DOHH2 (cell line): ENCODE results near the gene HSPH1.

ENCODE experiments used
- H3F3A ChIP-seq: fragments of 200-600 bp; sonication (generic), shearing (Covaris generic); 2 replicates; pipeline ENCODE4 v1.6.0; 2016; ENCODE audit warnings: antibody characterized with exemption, mild to moderate bottlenecking; ENCODE audit not compliant: control insufficient read depth, insufficient read depth
- H3K27ac ChIP-seq: fragments of 200-600 bp; sonication (generic); 2 replicates; pipeline ENCODE4 v1.5.1; 2014; ENCODE audit warnings: low read depth, mild to moderate bottlenecking, low read length, moderate library complexity
- H3K27me3 ChIP-seq: fragments of 200-600 bp; sonication (generic); 2 replicates; pipeline ENCODE4 v1.6.1; 2014; ENCODE audit warnings: mild to moderate bottlenecking, low read length, mixed read lengths; ENCODE audit not compliant: control insufficient read depth
- H3K36me3 ChIP-seq: fragments of 200-600 bp; sonication (generic); 2 replicates; pipeline ENCODE4 v1.6.1; 2014; ENCODE audit warnings: mild to moderate bottlenecking, low read length, moderate library complexity, mixed read lengths; ENCODE audit not compliant: control insufficient read depth
- H3K4me1 ChIP-seq: fragments of 200-600 bp; sonication (generic); 2 replicates; pipeline ENCODE4 v1.6.1; 2014; ENCODE audit warnings: mild to moderate bottlenecking, low read length, mixed read lengths; ENCODE audit not compliant: control insufficient read depth
- H3K4me2 ChIP-seq: fragments of 200-600 bp; sonication (generic); 2 replicates; pipeline ENCODE4 v1.6.0; 2014; ENCODE audit warnings: mild to moderate bottlenecking, low read length, moderate library complexity
- H3K4me3 ChIP-seq: fragments of 200-600 bp; sonication (generic); 2 replicates; pipeline ENCODE4 v1.5.1; 2014; ENCODE audit warnings: mild to moderate bottlenecking, low read length, mixed read lengths
- H3K79me2 ChIP-seq: fragments of 200-600 bp; sonication (generic); 2 replicates; pipeline ENCODE4 v1.6.1; 2014; ENCODE audit warnings: mild to moderate bottlenecking, low read length, mixed read lengths; ENCODE audit not compliant: control insufficient read depth
- H3K9me2 ChIP-seq: fragments of 200-600 bp; sonication (generic); replicated peaks from 2 replicates; pipeline ENCODE4 v1.6.1; 2014; ENCODE audit warnings: mild to moderate bottlenecking, low read length, mixed read lengths; ENCODE audit not compliant: control insufficient read depth
- H3K9me3 ChIP-seq: fragments of 200-600 bp; sonication (generic); 2 replicates; pipeline ENCODE4 v1.6.1; 2014; ENCODE audit warnings: antibody characterized with exemption, low read length, mixed read lengths; ENCODE audit not compliant: control insufficient read depth, insufficient read depth
- H4K20me1 ChIP-seq: fragments of 200-600 bp; sonication (generic); 2 replicates; pipeline ENCODE4 v1.6.0; 2014; ENCODE audit warnings: low read depth, mild to moderate bottlenecking, antibody characterized with exemption, low read length, moderate library complexity; ENCODE audit not compliant: control insufficient read depth, insufficient read depth
- EZH2phosphoT487 ChIP-seq: fragments of 200-600 bp; sonication (generic); IDR thresholded peaks from 2 replicates; pipeline ENCODE4 v1.6.1; 2017; ENCODE audit warnings: borderline replicate concordance, mild to moderate bottlenecking, antibody characterized with exemption, low read length, moderate library complexity, mixed read lengths
- TF ChIP-seq, protein P1 (sequence below): fragments of 200-600 bp; sonication (generic); IDR thresholded peaks from one replicate; pipeline ENCODE4 v1.5.1; 2014; ENCODE audit warnings: antibody characterized with exemption, mild to moderate bottlenecking, low read depth, low read length; ENCODE audit not compliant: poor library complexity, severe bottlenecking

Gene HSPH1

DNA sequence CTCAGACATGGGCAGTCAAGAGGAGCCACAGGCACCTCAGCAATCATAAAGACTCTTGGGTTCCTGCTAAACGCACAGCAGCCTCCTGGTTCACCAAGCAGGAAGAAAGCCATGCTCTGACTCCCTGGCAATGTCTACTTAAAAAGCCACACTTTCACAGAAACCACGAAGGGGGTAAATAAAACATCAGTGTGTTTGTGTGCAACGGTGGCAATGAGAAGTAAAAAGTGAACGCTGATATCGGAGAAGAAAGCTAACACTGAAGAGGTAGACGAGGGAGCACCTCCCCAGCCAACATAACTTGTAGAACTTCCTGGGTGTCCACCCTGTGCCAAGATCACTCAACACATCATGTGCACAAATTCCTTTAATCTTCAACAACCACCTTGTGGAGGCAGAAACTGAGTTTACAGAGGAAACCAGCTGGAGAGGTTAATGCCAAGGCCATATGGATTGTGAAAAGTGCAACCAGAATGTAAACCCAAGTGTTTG lies 30.2 kb downstream of the HSPH1 start:
- H3K4me2 ChIP-seq = no peak overlapping the region
- peaks cover 18% of the 10 kb centered on the region for H3F3A ChIP-seq
- no peak for TF ChIP-seq EZH2phosphoT487
- TF ChIP-seq, protein P1, sequence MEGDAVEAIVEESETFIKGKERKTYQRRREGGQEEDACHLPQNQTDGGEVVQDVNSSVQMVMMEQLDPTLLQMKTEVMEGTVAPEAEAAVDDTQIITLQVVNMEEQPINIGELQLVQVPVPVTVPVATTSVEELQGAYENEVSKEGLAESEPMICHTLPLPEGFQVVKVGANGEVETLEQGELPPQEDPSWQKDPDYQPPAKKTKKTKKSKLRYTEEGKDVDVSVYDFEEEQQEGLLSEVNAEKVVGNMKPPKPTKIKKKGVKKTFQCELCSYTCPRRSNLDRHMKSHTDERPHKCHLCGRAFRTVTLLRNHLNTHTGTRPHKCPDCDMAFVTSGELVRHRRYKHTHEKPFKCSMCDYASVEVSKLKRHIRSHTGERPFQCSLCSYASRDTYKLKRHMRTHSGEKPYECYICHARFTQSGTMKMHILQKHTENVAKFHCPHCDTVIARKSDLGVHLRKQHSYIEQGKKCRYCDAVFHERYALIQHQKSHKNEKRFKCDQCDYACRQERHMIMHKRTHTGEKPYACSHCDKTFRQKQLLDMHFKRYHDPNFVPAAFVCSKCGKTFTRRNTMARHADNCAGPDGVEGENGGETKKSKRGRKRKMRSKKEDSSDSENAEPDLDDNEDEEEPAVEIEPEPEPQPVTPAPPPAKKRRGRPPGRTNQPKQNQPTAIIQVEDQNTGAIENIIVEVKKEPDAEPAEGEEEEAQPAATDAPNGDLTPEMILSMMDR = no peak
- no peaks in the 10 kb centered on the region for H3K9me2 ChIP-seq
- H3K9me3 ChIP-seq = no peaks in the 10 kb centered on the region
- no peaks in the 10 kb centered on the region for H3K4me1 ChIP-seq
- no peaks in the 10 kb centered on the region for H3K79me2 ChIP-seq
- H3K4me3 ChIP-seq = no peak overlapping the region
- H3K36me3 ChIP-seq = peaks cover 27% of the 10 kb centered on the region
- H3K27ac ChIP-seq = no peak overlapping the region
- peaks cover 1% of the 10 kb centered on the region; the same call in 1 of the 2 replicates for H4K20me1 ChIP-seq
- peaks cover 10% of the 10 kb centered on the region for H3K27me3 ChIP-seq

DNA sequence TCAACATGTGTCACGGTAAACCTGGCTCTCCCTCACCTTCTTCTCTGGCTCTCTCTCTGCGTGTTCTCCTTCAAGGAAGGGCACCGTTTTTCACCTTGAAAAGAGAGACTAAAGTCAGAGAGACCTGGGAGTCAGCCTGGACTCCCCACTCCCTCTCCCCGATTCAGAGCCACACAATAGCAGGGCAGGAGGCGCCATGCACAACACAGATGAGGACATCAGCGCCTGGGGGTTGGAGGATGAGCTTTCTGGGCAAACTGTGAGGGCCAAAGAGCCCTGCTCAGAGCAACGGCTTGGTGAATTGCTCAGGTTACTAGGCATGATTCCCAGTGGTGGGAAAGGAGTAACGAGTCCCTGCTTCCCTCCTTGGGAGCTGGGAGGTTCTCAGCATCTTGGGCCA lies 32.3 kb downstream of the HSPH1 start:
- no peak overlapping the region for H3K27ac ChIP-seq

DNA sequence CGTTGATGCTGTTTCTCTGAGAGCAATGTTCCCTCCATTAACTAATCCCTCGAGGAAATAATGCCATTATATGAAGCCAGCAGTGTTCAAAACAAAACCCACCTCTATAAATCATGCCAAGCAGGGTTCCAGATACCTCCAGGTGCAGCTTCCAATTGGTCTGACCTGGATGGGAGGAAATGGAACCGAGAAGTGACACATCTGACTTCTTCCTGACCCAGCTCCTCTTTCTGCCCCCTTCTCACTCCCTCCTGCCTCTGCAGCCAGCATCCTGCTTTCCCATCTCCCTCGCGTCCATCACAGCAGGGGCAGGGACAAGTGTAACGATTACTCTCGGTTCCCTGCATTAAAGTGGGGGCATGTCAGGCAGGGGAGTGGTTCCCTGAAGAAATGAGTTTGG lies 37.5 kb downstream of the HSPH1 start:
- H3K4me1 ChIP-seq = no peaks in the 10 kb centered on the region
- H3K4me2 ChIP-seq = no peak overlapping the region
- no peaks in the 10 kb centered on the region for H4K20me1 ChIP-seq
- no peaks in the 10 kb centered on the region for H3K9me3 ChIP-seq
- no peaks in the 10 kb centered on the region for H3K36me3 ChIP-seq
- no peaks in the 10 kb centered on the region for H3F3A ChIP-seq
- H3K79me2 ChIP-seq = no peaks in the 10 kb centered on the region
- TF ChIP-seq, protein P1 = no peak
- TF ChIP-seq EZH2phosphoT487 = no peak
- peaks cover 24% of the 10 kb centered on the region for H3K27me3 ChIP-seq
- no peaks in the 10 kb centered on the region for H3K9me2 ChIP-seq
- H3K4me3 ChIP-seq = no peak overlapping the region
- H3K27ac ChIP-seq = no peak overlapping the region

More for the DNA sequence above, 32.3 kb downstream of the HSPH1 start:
- H3F3A ChIP-seq = peaks cover 17% of the 10 kb centered on the region
- H3K79me2 ChIP-seq = no peaks in the 10 kb centered on the region
- peaks cover 22% of the 10 kb centered on the region for H3K27me3 ChIP-seq
- no peak for TF ChIP-seq EZH2phosphoT487
- TF ChIP-seq, protein P1 = no peak
- no peaks in the 10 kb centered on the region for H3K9me3 ChIP-seq
- H4K20me1 ChIP-seq = no peaks in the 10 kb centered on the region
- H3K4me2 ChIP-seq = no peak overlapping the region
- no peaks in the 10 kb centered on the region for H3K9me2 ChIP-seq
- peaks cover 6% of the 10 kb centered on the region for H3K36me3 ChIP-seq
- no peak overlapping the region for H3K4me3 ChIP-seq
- no peaks in the 10 kb centered on the region for H3K4me1 ChIP-seq
